GM18861 (cell line): ENCODE measurements around the gene NOL4.
"Not testable (repeated sequence)": the region's sequence is repeated elsewhere in the genome, so short reads cannot be mapped to it uniquely, and the experiment has no call there.

Source experiments
- ATAC-seq: cut with Tn5 transposase; IDR thresholded peaks from one replicate; pipeline ENCODE4 v1.9.1; 2021; ENCODE audit not compliant: unreplicated experiment

The NOL4 gene, protein sequence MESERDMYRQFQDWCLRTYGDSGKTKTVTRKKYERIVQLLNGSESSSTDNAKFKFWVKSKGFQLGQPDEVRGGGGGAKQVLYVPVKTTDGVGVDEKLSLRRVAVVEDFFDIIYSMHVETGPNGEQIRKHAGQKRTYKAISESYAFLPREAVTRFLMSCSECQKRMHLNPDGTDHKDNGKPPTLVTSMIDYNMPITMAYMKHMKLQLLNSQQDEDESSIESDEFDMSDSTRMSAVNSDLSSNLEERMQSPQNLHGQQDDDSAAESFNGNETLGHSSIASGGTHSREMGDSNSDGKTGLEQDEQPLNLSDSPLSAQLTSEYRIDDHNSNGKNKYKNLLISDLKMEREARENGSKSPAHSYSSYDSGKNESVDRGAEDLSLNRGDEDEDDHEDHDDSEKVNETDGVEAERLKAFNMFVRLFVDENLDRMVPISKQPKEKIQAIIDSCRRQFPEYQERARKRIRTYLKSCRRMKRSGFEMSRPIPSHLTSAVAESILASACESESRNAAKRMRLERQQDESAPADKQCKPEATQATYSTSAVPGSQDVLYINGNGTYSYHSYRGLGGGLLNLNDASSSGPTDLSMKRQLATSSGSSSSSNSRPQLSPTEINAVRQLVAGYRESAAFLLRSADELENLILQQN

DNA sequence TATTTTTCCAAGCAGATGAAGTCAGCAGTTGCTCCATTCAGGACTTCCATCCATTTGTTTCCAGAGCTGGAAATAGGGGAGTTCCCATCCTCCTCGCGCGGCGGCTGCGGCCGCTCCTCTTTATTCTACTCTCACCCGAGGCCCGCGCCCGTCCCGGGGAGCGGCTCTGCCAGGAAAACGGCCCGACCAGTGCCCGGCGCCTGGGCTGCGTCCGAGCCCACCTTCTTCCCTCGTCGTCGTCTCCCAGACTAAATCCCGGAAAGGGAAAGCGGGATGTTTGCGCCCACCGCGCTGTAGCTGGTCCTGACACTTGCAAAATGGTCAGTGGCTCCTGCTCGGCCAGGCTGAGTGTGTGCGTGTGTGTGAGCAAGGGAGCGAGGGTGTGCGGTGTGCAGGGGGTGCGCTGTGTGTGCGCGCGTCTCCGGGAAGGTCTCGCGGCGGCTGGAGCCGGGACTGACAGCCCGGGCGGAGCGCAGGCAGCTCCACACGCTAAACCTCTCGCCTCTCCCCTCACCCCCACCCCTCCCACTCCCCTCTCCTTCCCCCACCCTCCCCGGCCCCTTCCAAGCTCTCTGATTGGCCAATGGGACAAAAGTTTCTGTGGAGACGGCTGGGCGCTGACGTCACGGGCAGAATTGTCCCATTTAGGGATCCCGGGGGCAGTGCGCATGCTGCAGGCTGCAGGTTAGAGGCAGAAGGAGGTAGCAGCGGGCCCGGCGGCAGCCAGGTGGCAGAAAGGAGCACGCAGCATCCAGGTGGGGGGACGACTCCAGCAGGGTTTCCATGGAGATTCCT is at the start of gene NOL4:
Gene NOL4 (minus strand): TSS at position 491 of the 795 bp plus-strand sequence. CDS start 1,660 bp downstream, outside the sequence.
- ATAC-seq, result no peak

DNA sequence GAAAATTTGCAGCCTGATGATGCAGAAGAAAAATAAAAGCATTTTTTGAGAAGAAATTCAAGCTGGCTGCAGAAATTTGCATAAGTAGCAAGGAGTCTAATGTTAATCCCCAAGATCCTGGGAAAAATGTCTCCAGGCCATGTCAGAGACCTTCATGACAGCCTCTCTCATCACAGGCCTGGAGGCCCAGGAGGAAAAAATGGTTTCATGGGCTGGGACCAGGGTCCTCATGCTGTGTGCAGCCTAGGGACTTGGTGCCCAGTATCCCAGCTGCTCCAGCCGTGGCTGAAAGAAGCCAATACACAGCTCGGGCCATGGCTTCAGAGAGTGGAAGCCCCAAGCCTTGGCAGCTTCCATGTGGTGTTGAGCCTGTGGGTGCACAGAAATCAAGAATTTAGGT is 41.3 kb upstream of the NOL4 start:
- not testable (repeated sequence) for ATAC-seq

DNA sequence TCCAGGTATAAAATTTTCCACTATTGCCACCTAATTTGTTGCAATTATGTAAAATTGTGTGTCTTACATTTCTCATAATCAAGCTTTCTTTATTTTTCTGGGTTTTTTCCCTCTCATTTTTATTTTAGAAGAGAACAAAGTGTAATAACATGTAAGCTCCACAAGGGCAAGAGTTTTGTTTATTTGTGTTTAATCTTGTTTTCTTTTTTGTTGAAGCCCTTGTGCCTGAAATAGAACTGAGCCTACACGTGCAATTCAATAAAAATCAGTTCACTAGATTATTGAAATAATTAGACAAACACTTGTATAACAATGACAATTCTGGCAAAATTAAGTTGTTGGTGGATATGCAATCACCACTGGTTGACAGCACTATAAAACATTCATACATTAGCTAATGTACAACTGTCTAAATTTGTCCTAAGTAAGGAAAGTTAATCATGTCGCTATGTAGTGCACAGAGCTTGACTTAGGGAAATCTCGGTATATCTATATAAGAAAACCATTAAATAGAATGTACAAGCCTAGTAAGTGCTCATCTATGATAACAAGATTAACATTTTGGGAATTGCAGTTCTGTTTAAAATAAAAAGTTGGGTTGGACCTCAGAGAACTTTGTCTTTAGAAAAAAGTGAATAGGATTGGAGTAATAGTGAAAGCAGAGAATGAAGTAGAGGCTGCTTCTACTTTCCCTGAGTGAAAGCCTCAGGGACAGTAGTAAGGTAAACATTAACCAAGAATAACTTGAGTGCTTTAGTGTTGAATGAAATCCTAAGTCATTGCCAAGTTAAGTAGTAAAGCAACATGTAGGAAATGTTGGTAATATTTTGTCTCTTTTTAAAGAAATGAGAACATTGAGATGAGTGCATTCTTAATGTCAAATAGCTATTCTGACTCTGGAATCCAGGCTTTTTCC is 37.4 kb upstream of the NOL4 start:
- peak; percentile 100 for ATAC-seq

DNA sequence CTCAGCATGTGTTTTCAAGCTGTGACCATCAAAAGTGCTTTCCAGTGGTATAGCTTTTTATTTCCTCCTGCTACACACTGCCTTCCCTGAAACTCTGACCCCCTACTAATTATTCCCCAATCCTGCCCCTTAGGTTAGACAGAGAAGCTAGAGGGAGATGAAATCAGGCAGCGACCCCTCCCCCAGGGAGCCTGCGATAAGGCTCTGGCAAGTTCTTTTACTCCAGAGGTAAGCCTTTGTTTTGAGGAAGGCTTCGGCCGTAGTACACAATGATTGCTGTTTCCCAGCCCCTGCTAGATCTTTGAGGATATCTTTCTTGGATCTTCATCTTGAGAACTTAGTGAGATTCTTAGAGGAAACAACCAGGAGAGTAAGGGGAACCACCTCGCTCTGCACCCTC is 33.5 kb upstream of the NOL4 start:
- ATAC-seq, result no peak

DNA sequence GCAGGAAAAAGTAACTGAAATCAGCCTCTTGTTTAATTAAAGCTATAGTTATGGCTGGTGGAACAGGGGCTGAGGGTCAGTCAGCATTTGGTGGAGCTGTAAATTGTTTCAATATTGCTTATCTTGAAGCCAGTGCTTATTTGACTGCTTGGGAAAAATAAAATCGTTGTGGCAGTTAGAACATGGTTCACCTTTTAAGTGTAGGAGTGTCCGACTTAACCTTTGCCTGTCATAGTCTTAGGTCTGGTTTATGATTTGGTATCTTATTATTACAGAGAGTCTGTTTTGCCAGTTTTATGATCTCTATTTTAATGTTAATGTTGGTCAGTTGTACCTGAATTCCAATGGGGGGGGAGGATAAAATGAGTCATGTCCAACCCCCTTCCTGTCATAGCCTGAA is 27.2 kb upstream of the NOL4 start:
- no peak for ATAC-seq

DNA sequence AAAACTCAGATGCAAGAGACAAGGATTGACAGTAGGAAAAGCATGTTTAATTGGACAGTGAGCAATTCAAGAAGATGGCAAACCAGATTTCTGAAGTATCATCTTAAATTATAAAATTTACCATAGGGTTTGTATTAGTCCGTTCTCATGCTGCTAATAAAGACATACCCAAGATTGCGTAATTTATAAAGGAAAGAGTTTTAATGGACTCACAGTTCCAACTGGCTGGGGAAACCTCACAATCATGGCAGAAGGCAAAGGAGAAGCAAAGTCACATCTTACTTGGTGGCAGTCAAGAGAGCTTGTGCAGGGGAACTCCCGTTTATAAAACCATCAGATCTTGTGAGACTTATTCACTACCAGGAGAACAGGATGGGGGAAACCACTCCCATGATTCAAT is 24.0 kb upstream of the NOL4 start:
- ATAC-seq, result no peak

DNA sequence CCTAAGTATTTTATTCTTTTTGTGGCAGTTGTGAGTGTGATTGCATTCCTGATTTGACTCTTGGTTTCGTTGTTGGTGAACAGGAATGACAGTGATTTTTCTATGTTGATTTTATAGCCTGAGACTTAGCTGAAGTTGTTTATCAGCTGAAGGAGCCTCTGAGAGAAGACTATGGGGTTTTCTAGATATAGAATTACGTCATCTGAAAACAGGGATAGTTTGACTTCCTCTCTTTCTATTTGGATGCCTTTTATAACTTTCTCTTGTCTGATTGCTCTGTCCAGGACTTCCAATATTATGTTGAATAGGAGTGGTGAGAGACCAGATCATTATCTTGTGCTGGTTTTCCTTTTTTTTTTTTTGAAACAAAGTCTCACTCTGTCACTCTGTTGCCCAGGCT is 18.0 kb upstream of the NOL4 start:
- ATAC-seq, result no peak

DNA sequence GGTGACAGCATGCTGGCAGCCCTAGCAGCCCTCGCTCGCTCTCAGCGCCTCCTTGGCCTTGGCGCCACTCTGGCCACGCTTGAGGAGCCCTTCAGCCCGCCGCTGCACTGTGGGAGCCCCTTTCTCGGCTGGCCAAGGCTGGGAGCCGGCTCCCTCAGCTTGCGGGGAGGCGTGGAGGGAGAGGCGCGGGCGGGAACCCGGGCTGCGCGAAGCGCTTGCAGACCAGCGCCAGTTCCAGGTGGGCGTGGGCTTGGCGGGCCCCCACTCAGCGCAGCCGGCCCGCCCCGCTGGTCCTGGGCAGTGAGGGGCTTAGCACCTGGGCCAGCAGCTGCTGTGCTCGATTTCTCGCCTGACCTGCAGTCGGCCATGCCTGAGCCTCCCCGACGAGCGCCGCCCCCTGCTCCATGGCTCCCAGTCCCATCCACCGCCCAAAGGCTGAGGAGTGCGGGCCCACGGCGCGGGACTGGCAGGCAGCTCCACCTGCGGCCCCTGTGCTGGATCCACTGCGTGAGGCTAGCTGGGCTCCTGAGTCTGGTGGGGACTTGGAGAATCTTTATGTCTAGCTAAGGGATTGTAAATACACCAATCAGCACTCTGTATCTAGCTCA is 9.2 kb upstream of the NOL4 start:
- not testable (repeated sequence) for ATAC-seq

DNA sequence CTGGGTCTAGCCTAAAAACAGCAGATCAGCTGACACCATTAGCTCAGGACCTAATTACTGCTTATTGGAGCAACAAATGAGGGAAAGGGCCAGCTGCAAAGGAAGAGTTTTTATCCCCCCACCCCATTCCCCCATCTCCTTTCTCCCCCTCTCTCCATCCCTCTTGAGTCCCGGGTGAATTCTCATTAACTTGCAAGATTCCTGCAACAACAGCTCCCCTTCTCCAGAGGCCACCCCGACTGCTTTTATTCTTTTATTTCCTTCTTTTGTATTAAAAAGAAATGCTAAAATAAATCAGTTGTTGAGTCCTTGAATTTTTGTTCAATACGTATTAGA is 473 bp upstream of the NOL4 start:
- no peak for ATAC-seq

DNA sequence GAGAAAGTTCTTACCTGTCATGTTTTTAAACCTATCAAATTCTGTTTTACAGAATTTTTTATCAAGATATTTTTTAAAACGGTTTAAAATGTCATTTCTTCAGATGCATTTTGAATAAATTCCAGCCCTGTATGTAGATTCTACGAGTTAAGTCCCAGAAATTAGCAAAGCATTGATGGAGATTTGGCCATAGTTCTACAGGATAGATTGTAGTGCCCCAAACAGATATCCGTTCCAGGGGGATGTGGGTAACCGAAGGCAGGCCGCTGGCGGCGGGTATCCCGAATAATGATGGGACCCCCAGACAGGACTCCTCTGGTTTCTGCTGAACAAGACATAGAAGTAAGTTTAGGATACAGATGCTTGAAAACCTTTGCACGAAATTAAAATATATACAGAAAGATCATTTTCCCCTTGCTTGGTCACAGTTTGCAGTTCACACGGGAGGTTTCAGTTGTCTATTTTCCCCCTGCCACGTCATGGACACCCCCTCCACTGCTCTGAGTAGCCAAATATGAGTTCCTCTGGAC is 755 bp downstream of the NOL4 start:
- no peak for ATAC-seq

DNA sequence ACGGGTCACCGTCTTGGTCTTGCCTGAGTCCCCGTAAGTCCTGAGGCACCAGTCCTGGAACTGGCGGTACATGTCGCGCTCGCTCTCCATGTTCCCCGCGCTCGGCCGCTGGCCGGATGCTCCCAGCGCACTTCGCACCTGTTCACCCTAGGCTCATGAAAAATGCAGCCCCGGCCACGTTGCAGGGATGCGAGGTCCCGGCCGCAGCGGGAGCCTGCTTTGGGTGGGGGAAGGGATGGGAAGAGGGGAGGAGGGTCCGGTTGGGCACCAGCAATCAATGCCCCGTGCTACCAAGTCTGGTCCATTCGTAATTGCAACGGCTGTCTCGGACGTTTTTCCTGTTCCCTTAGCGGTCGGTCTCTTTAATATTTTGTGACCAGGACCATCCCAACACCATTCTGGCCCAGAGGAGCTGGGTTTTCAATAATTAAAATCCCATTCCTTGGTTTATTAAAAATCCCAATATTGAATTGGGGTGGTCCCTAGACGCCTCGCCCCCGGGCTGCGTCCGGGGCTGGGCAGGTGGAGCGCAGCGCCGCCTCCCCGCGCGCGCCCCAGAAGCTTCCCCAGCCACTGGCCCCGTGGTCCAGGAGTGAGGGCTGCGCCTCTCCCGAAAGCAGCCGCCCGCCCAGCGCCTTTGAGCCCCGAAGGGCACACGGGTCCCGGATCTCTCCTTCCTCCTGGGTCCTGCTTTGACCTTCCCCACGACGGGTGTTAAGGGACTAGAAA is 1.4 kb downstream of the NOL4 start:
- peak; percentile 11 for ATAC-seq

DNA sequence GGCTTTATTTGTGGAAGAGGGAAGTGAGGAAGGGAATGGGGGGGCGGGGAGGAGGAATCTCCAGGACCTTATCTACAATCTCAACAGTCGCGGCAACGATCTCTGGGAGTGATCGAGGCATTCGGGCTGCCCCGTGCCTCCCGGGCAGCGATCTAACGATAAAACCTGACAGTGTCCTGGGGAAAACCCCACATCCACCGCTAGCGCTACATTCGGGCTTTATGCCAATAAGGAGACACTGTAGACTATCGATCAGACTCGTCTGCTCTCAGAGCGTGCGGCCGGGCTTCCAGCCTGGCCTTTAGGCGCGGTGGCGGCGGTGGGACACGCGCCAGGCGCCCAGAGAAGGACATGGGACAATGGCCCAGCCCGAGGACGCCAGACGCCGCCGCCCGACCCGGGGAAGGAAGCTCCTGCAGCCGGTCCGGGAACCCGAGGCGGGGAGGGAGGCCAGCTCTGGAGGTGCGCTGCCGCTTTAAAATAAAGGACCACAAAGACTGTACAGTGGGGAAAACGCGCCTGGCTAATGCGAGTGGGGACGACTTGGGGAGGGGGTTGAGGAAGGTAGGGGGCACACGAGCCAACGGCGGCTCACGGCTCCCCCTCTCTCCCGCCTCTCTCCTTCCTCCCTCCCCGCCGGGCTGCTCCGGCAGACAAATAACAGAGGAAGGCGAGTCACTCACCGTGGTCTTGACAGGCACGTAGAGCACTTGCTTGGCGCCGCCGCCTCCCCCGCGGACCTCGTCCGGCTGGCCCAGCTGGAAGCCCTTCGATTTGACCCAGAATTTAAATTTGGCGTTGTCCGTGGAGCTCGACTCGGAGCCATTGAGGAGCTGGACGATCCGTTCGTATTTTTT is 2.2 kb downstream of the NOL4 start:
- ATAC-seq, result peak; percentile 48

DNA sequence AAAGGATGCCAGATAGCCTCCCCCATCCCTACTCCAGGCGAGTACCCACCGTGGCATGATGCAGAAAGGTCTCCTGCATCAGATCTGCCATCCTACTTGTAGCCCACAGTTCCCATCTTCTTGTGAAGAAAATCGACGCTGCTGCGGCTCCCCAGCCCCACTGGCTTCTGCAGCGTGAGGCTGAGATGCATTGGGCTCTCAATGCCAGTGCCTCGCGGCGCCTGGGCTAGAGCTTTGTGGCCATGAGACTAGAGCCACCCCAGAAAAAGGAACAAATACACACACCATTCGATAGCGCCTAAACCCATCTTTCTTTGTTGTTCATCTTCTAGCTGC is 2.8 kb downstream of the NOL4 start:
- no peak for ATAC-seq

DNA sequence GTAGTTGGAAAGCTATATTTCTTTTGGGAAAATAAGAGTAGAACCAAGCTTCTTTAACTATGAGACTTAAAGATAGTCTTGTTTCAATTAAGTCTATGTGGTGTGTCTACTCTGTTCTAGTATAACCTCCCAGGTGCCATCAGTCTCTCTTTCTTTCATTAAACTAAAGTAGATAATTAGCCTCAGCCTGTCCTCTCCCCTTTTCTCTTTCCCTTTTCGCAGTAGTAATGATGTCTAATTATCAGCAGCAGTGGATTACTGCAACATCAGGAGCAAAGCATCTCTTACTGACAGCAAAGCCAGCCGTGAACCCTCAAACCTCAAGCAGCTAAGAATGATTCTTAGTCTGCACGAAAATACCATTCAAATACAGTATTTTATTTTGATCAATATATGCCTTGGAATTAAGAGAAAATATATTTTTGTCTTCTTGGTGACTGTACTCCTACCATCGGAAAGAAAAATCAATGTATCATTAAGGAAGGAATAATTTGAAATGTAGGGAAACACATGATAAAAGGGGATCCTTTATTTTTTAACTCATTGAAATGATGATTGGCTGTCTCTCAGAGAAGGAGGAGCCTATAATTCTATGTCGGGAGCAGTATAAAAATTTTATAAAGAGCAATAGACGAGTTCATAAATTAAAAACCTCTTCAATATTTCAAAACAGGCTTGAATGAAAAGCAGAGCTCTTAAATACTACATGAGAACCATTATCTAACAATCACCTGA is 4.5 kb downstream of the NOL4 start:
- ATAC-seq, result no peak

DNA sequence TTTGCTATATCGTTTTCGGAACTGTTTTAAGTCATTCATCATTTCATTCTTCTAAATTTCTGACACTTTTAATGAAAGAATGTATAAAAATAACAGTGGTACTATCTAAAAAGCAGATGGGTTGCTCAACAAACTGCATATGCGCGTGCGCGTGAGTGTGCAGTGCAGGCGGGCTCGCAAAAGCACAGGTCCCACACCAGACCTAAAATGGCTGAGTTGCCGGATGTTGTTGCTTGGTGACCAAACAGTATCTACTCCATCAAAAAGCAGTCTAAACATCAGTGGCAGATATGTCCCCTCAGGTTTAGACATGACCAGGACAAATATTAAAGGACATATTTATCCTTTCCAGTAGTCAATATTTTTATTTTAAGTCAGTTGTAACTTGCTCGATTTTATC is 5.1 kb downstream of the NOL4 start:
- no peak for ATAC-seq

DNA sequence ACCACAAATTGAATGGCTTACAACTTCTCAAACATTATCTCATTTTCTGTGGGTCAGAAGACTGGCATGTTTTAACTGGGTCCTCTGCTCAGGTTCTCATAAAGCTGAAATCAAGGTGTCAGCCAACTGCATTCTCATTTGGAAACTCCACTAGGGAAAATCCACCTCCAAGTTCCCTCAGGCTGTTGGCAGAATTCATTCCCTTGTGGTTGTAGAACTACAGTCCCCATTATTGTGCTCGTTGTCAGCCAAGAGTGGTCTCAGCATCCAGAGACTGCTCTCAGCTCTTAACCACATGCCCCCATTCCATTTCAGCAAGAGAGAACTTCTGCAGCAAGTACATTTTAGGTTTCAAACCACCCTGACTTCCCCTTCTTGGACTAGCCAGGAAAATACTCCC is 12.2 kb downstream of the NOL4 start:
- ATAC-seq, result no peak

DNA sequence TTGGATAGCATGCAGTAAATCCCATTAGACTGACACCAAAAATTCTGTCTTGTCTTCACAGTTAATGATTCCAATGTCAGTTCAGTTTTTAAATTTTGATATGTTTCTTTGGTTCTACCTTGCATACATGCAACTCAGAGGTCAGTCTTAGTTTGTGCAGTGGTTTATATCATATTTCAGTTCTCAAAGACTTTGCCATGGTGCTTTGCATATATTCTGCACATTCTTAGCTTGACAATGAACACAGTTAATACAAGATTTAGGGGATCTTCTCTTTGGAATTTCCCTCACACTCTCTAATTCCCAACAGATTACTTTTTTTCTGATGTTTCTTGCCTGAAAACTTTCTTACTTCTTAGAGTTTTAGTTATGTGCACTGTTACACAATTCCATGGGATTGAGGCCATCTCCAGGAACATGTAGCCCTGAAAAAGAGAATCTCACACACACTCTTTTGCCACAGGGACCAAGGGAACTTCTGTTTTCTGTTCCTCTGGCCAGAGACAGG is 17.3 kb downstream of the NOL4 start:
- ATAC-seq, result no peak

DNA sequence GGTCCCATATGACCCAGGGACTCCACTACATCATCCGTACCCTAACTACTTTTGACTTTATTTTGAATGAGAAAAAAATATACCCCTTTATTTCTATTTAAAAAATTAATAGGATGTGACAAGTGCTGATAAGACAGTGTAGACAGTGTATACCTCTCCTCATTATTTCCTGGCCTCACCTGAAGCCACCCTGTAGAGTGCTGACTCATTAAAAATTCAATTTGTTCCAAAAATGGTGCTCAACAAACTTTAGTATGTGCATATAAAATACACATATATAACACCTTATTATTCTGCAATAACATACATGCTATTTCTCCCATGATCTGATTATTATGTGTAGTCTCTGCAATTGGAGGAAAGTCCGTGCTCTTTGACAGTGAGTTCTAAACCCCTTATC is 20.8 kb downstream of the NOL4 start:
- no peak for ATAC-seq
